KOPT-K1 (cell line): ENCODE data around the gene MPC1.
"Not testable (repeated sequence)": the region's sequence is repeated elsewhere in the genome, so short reads cannot be mapped to it uniquely, and the experiment has no call there.

ENCODE experiments used
- H3K27ac ChIP-seq: fragments of 200-600 bp; sonication (generic); 2 replicates; pipeline ENCODE4 v1.5.1; 2016; ENCODE audit warnings: antibody characterized with exemption, mild to moderate bottlenecking, low read depth, low read length; ENCODE audit not compliant: poor library complexity, severe bottlenecking
- H3K36me3 ChIP-seq: fragments of 200-600 bp; sonication (generic); 2 replicates; pipeline ENCODE4 v1.5.1; 2017; ENCODE audit warnings: antibody characterized with exemption, mild to moderate bottlenecking, low read length, moderate library complexity; ENCODE audit not compliant: insufficient read depth
- H3K9me3 ChIP-seq: fragments of 200-600 bp; sonication (generic); 2 replicates; pipeline ENCODE4 v1.5.1; 2017; ENCODE audit warnings: antibody characterized with exemption, low read length, mild to moderate bottlenecking; ENCODE audit not compliant: insufficient read depth, poor library complexity, severe bottlenecking

The MPC1 gene

GRCh38 chr6:166412911-166413384, 30.2 kb upstream of the MPC1 start:
- no peaks in the 10 kb centered on the region for H3K36me3 ChIP-seq
- no peaks in the 10 kb centered on the region for H3K9me3 ChIP-seq
- no peak overlapping the region for H3K27ac ChIP-seq

- Histone ChIP-seq H3K9me3 (no peaks in the 10 kb centered on the region), H3K27ac (peak overlapping the region; percentile 57), H3K36me3 (no peaks in the 10 kb centered on the region)
These were observed 29.6 kb upstream of the MPC1 start for GRCh38 chr6:166412156-166412910.

GRCh38 chr6:166411721-166412151, 29.0 kb upstream of the MPC1 start:
- peak overlapping the region; percentile 57 for H3K27ac ChIP-seq
- H3K36me3 ChIP-seq = no peaks in the 10 kb centered on the region

GRCh38 chr6:166411271-166411670, 28.5 kb upstream of the MPC1 start:
- H3K27ac ChIP-seq = peak overlapping the region; percentile 57
- no peaks in the 10 kb centered on the region for H3K36me3 ChIP-seq
- no peaks in the 10 kb centered on the region for H3K9me3 ChIP-seq

More at GRCh38 chr6:166411721-166412151, 29.0 kb upstream of the MPC1 start:
- H3K9me3 ChIP-seq = no peaks in the 10 kb centered on the region

- Histone ChIP-seq H3K36me3 (no peaks in the 10 kb centered on the region), H3K9me3 (no peaks in the 10 kb centered on the region), H3K27ac (no peak overlapping the region)
These were observed 27.7 kb upstream of the MPC1 start for GRCh38 chr6:166410426-166410935.

- no peak overlapping the region for H3K27ac ChIP-seq
- no peaks in the 10 kb centered on the region for H3K36me3 ChIP-seq
- H3K9me3 ChIP-seq = no peaks in the 10 kb centered on the region
These were observed 26.4 kb upstream of the MPC1 start for GRCh38 chr6:166408936-166409755.

- no peak overlapping the region for H3K27ac ChIP-seq
- H3K36me3 ChIP-seq = no peaks in the 10 kb centered on the region
- H3K9me3 ChIP-seq = no peaks in the 10 kb centered on the region
These were observed 23.5 kb upstream of the MPC1 start for GRCh38 chr6:166406197-166406596.

GRCh38 chr6:166405386-166405785, 22.6 kb upstream of the MPC1 start:
- Histone ChIP-seq H3K27ac (no peak overlapping the region), H3K9me3 (no peaks in the 10 kb centered on the region), H3K36me3 (no peaks in the 10 kb centered on the region)

- Histone ChIP-seq H3K9me3 (peaks cover 3% of the 10 kb centered on the region), H3K36me3 (no peaks in the 10 kb centered on the region), H3K27ac (no peak overlapping the region)
These were observed 20.0 kb upstream of the MPC1 start for GRCh38 chr6:166402582-166403277.

GRCh38 chr6:166400649-166401250, 18.0 kb upstream of the MPC1 start:
- H3K27ac ChIP-seq, H3K36me3 ChIP-seq: not testable (repeated sequence)

GRCh38 chr6:166400181-166400580, 17.4 kb upstream of the MPC1 start:
- no peak overlapping the region for H3K27ac ChIP-seq
- no peaks in the 10 kb centered on the region for H3K36me3 ChIP-seq
- peaks cover 4% of the 10 kb centered on the region for H3K9me3 ChIP-seq

More at GRCh38 chr6:166400649-166401250, 18.0 kb upstream of the MPC1 start:
- not testable (repeated sequence) for H3K9me3 ChIP-seq

- H3K9me3 ChIP-seq = peaks cover 4% of the 10 kb centered on the region
- no peak overlapping the region for H3K27ac ChIP-seq
- no peaks in the 10 kb centered on the region for H3K36me3 ChIP-seq
These were observed 15.6 kb upstream of the MPC1 start for GRCh38 chr6:166398348-166398747.

- H3K9me3 ChIP-seq = peaks cover 4% of the 10 kb centered on the region
- H3K27ac ChIP-seq = no peak overlapping the region
- H3K36me3 ChIP-seq = no peaks in the 10 kb centered on the region
These were observed 15.1 kb upstream of the MPC1 start for GRCh38 chr6:166397849-166398248.

- H3K27ac ChIP-seq = no peak overlapping the region
- H3K9me3 ChIP-seq = peaks cover 4% of the 10 kb centered on the region
- no peaks in the 10 kb centered on the region for H3K36me3 ChIP-seq
These were observed 13.0 kb upstream of the MPC1 start for GRCh38 chr6:166395778-166396177.
